Lower leg skin (tissue), 4 donors: ENCODE results near the gene ST7. TPM values are rescaled to one million over a fixed set of nuclear protein-coding genes. Genes with fewer than 3 reads are reported as not detected.

Experiments
- DNase-seq, 2 donors: peaks; one replicate each; pipeline ENCODE4 v3.0.0-alpha.2; 2019; ENCODE audit warnings: low spot score in 2 of 2
- H3K4me3 ChIP-seq: fragments of 200-600 bp; sonication (generic); 2 replicates; pipeline ENCODE4 v1.5.1; 2017; ENCODE audit warnings: mild to moderate bottlenecking, low read depth; ENCODE audit not compliant: poor library complexity, severe bottlenecking
- CTCF ChIP-seq, 3 donors: fragments of 450-650 bp; IDR thresholded peaks; one replicate each; pipeline ENCODE4 v1.5.1; 2016; ENCODE audit warnings: antibody characterized with exemption in 3 of 3, mild to moderate bottlenecking in 3 of 3, moderate library complexity in 2 of 3
- POLR2A ChIP-seq, 2 donors: fragments of 450-650 bp; IDR thresholded peaks; one replicate each; pipeline ENCODE4 v1.6.1; 2016 to 2017; ENCODE audit warnings: antibody characterized with exemption in 2 of 2, mild to moderate bottlenecking in 1 of 2, moderate library complexity in 1 of 2
- WGBS, 2 donors: methylation state at CpG; one replicate each; pipeline ENCODE4 v1.1.5; 2018; 5-methylcytosine and 5-hydroxymethylcytosine counted together
- intact Hi-C: fragments of 100-400 bp; cut with DNase I; formaldehyde crosslinking; loops from one replicate; pipeline ENCODE4 v1.15.0; 2023; ENCODE audit warnings: low total_unique reads
- total RNA-seq, 4 donors: library from RNA; depleted of rRNA; stranded (reverse); fragments of >200 nt; gene quantifications; one replicate each; pipeline ENCODE4 v1.1.0, GENCODE V29; 2016

The ST7 gene
- total RNA-seq, 4 donors from 2014 or later = 10.8 to 17.1 (median 11.4) TPM

- 86 to 93% methylated on average over 9 of the region's 9 CpGs for WGBS, 2 donors
- TF ChIP-seq POLR2A (IDR thresholded peaks at IDR 0.05) = no peak
- no peak for TF ChIP-seq CTCF (IDR thresholded peaks at IDR 0.05)
- DNase-seq = no peak
- no peak overlapping the region for H3K4me3 ChIP-seq
- intact Hi-C loops = no loop called here
Measured at GRCh38 chr7:117190746-117191435, 237.6 kb downstream of the ST7 start.

- H3K4me3 ChIP-seq = no peak overlapping the region
- DNase-seq = no peak
- intact Hi-C loops = no loop called here
- TF ChIP-seq POLR2A (IDR thresholded peaks at IDR 0.05) (no peak), CTCF (IDR thresholded peaks at IDR 0.05) (no peak)
- 96 to 98% methylated on average over 1 of the region's 1 CpG for WGBS, 2 donors
Measured at GRCh38 chr7:117192108-117192507, 238.8 kb downstream of the ST7 start.

- DNase-seq = no peak
- intact Hi-C loops = no loop called here
- WGBS, 2 donors = 86 to 95% methylated on average over 2 of the region's 2 CpGs
- H3K4me3 ChIP-seq = no peak overlapping the region
- no peak for TF ChIP-seq CTCF (IDR thresholded peaks at IDR 0.05)
- TF ChIP-seq POLR2A (IDR thresholded peaks at IDR 0.05) = no peak
Measured at GRCh38 chr7:117193564-117193963, 240.3 kb downstream of the ST7 start.

- intact Hi-C loops = no loop called here
- H3K4me3 ChIP-seq = no peak overlapping the region
- DNase-seq = no peak
- WGBS, 2 donors = 81 to 90% methylated on average over 2 of the region's 2 CpGs
- no peak for TF ChIP-seq CTCF (IDR thresholded peaks at IDR 0.05)
- TF ChIP-seq POLR2A (IDR thresholded peaks at IDR 0.05) = no peak
Measured at GRCh38 chr7:117194445-117194844, 241.1 kb downstream of the ST7 start.

DNA sequence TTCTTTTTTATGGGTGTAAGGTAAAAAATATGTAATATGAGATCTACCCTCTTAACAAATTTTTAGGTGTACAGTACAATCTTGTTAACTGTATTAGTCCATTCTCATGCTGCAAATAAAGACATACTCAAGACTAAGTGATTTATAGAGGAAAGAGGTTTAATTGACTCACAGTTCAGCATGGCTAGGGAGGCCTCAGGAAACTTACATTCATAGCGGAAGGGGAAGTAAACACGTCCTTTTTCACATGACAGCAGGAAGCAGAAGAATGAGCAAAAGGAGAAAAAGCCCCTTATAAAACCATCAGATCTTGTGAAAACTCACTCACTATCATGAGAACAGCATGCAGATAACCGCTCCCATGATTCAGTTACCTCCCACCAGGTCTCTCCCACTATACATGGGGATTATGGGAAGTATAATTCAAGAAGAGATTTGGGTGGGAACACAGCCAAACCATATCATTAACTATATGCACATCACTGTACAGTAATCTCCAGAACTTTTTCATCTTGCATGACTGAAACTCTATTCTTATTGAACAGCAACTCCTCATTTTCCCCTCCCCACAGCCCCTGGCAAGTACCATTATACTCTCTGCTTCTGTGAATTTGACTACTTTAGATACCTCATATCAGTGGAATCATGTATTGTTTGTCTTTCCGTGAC lies 242.2 kb downstream of the ST7 start:
- intact Hi-C loops = no loop called here
- DNase-seq = no peak
- WGBS, 2 donors = 89 to 93% methylated on average over 4 of the region's 4 CpGs

More for the DNA sequence above, 242.2 kb downstream of the ST7 start:
- TF ChIP-seq POLR2A (IDR thresholded peaks at IDR 0.05) = no peak
- no peak for TF ChIP-seq CTCF (IDR thresholded peaks at IDR 0.05)
- no peak overlapping the region for H3K4me3 ChIP-seq
